NCI-H345 (cell line): ENCODE results near the gene NECAB2.

Experiments
- DNase-seq: peaks from one replicate; lab custom pipeline; 2025; lab: John Stamatoyannopoulos, UW

Gene NECAB2

DNA sequence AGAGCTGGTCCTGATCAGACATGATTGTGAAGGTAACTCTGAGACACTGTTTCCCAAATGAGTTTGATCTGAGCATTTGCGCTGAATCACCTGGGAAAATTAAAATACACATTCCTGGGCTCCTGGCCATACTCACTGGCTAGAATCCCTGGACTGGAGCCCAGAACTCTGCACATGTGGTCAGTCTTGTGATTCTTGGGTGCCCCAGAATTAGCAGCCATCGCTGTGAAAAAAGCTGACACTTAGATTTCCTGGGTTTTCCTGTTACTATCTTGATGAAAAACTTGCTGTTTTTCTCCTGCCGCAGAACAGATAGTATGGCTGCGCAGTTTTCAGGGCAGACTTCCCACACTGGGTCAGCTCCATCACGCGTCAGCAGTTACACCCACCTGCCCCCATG lies 24.6 kb downstream of the NECAB2 start:
- DNase-seq: no peak

DNA sequence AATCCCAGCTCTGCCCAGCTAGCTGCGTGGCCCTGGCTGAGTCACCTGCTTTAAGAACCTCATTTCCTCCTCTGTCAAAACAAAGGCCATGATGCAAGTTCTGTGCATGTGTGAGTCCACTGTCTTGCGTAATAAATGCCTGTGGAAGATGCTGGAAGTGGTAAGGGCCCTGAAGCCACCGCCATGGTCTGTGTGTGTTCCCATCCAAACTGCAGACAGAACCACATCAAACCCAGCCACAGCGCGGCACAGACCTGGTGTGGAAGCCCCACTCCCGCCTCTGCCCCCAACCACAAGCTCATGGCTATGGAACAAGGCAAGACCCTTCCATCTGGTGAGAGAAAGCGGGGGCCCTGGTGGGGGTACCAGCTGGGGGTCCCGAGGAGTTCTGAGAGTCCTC lies 26.0 kb downstream of the NECAB2 start:
- no peak for DNase-seq

DNA sequence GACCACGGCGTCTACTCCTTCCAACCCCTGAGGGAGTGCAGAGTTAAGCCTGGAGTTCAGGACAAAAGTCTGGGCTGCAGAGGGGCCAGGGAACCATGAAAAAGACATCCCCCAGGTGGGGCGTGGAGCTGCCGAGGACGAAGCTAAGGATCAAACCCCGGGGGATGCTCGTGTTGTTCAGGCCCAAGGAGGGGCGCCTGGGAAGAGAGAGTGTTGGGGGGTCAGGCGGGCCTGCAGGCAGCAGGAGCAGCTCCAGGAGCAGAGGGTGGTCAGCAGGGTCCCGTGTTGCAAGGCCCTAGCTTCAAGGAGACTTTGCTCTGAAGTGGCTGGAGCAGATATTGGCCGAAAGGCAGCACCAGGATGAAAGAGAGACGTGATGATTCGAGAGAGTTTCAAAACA lies 26.7 kb downstream of the NECAB2 start:
- DNase-seq: no peak

DNA sequence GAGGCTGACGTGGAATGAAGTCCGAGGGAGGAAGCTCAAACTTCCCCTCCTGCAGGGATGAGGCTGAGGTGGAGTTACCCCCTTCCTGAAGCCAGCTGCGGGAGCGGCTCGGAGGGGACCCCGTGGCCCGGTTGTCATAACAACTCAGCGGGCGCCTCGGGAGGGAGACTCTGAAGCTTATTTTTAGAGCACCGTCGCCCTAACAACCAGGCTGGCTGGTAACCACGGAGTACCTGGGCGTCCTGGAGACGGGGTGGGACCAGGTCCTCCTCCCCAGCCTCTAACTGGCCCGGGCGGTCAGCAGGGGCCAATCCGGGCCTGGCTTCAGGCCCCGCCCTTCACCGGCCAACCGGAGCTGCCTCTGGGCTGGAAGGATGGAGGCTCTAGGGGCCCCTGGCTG lies 27.7 kb downstream of the NECAB2 start:
- peak; percentile 85 for DNase-seq

DNA sequence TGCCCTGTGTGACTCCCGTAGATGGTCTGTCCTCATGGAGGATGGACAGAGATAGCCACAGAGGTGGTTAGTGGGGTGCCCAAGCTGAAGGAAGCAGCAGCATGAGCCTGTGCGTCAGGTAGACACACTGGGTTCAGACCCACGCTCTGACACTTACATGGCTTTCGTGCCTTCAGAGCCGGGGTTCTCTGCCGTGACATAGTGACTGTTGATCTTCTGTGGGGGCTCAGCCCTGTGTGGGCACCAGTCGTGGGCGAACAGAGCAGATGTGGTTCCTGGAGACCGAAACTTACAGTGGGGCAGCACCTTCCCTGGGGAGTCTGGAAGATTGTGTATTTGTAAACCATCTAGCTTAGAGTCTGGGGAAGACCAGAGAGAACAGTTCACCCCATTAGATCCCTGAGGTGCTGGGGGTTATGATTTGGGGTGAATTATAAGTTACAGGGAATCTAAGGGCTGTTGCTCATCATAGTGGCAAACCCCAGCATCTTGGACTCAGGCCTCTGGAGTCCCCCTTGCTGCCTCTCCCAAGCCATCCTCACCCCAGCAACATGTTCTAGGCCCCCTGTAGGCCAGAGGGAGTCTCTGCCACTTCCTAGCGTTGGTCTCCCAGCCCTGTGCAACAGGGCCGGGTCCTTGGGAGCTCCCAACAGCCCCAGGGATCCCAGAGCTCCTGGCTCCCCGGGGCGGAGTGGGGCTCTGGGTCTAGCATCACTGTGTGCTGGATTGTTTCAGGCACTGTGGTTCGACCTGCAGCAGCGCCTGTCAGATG lies 28.6 kb downstream of the NECAB2 start:
- no peak for DNase-seq

DNA sequence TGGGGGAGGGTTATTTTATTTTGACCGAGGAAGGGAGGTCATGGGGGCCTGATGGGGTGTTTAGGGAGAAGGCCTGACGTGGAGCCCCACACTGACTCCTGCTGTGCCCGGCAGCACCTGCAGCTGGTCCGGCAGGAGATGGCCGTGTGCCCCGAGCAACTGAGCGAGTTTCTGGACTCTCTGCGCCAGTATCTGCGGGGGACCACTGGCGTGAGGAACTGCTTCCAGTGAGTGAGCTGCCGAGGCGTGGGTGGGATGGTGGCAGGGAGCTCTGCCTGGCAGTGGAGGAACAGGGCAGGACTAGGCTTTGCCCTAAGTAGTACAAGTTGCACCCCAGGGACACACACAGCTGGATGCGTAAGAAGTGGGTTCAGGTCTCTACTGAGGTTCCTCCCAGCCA lies 30.0 kb downstream of the NECAB2 start:
- no peak for DNase-seq

DNA sequence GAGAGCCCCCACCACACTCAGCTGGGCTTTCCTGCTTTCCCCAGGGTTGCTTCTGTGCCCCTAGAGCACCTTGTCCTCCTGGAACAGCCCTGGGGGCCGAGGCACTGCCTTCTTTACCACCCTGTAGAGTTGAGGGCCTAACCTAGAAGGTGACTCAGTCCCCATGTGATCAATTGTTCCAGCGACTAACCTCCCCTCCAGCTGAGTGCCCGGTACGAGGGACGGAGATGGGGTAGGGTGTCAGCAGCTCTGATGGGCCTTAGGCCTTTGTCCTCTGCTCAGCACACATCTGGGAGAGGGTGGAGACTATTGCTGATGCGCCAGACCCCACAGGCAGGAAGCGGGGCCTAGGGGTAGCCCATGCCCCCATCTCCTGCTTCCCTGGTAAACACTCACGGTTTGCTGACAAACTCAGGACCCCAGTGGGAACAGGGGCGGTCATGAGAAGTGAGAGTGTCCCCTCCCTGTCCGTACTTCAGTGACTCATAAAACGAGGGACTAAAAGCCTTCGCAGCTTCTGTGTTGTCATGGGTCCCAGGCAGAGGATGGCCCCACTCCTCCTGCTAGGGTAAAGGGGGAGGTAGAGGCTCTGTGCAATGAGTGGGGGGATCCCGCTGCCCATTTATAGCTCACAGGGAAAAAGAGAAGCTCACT lies 33.1 kb downstream of the NECAB2 start:
- DNase-seq: no peak

DNA sequence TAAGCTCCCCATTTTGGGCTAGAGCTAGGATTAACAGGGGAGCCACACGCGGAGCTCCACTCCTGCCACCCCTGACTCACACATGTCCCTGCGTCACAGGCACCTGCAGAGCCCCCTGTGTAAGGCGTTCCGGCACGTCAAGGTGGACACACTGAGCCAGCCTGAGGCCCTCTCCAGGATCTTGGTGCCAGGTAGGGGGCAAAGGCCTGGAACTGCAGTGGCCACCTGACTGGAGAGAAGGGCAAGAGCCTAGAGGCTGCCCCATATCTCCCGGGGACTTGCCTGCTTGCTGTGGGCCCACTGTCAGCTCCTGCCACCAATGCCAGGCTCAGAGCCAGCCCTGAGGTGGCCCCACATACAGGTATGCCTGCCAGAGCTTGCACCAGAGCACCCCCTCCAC lies 33.7 kb downstream of the NECAB2 start:
- DNase-seq: no peak

DNA sequence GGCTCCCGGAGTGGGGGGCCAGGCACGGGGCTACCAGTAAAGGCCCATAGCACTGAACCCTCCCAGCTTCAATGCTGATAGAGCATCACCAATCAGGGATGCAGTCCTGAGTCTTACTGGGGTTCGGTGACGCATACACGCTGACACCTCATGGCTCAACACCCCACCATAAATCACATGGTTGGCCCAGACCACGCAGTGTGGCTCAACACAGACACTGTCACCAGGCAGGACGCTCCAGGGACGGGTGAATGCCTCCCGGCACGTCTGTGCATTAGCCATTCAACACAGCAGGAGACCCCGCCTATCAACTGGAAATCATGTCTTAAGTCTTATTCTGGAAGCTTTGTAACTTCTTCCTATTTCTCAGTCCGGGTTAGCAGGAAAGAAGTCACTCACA lies 35.0 kb downstream of the NECAB2 start:
- DNase-seq: no peak

DNA sequence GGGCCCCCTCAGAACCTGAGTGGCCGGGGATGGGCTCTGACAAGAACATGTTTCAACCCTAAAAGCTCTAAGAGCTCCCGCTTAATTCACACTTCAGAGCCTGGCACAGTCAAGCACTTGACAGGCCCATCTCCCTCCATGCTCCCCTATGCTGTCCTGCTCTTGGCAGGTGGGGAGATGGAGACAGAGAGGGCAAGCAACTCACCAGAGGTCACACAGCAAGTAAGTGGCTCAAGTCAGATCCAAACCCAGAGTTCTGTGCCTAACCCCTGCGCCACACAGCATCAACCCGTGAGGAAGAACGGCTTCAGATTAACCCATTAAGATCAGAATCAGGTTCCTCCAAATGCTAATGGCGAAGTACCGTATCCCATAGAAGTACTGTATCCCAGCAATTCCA lies 36.4 kb downstream of the NECAB2 start:
- no peak for DNase-seq

DNA sequence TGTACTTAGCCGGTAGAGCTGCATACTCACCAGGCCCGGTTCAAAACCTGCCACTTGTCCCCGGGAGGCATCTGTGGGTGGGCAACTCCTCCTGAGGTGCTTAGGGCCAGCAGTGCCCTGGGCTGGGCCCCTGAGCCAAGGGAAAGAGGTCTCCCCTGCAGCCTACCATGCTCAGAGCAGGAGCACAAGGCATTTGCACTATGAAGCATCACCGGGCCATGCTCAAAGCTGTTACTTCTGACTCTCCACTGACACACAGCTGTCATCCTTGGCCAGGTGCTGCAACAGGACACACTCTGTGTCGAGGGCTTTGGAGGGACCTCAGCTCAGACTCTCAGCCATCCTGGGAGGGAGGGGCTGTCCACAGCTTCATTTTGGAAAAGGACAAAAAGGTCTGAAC lies 37.3 kb downstream of the NECAB2 start:
- DNase-seq: no peak

DNA sequence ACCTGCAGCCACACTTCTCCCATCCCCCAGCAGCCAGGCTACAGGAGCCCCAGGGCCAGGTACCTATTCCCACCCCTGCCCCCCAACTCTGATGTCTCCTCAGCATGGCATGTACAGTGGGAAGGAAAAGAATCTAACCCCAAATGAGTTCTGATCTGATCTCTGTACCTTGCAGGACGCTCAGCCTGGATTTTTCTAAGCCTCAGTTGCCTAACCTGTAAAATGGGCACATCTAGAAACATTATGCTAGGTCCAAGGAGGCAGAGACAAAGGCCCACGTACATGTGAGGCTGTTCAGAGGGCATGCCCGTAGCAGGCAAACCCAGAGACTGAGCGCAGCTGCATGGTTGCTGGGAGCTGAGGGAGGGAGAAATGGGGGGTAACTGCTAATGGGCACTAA lies 39.5 kb downstream of the NECAB2 start:
- no peak for DNase-seq

DNA sequence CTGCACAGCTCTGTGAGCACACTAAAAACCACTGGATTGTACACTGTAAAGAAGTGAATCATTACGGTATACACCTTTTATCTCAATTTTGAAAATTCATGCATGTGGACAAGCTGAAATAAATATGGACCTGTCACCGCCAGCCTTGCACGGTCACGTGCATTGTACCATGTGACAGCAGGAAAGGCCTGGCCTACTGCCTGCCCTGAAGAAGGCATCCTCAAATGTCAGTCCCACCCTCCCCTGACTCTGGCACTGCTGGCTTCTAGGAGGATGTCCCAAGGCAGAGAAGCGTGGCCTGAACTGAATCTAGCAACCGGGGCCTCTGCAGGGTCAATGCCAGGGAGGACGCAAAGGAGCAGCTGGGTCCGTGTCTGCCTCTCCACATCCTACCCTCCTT lies 39.9 kb downstream of the NECAB2 start:
- DNase-seq: no peak

DNA sequence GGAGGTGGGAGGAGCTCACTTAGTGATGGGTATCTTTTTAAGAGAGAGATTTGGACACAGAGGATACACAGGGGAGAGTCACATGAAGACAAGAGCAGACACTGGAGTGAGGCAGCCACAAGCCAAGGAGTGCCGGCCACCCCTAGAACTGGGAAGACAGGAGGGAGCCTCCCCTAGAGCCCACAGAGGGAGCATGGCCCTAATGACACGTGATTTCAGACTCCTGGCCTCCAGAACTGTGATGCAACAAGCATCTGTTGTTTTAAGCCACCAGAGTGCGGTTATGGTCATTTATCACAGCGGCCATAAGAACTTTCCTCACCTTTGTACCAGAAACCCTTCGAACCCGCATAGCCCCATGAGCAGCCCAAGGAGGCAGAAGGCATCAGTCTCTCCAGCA lies 41.2 kb downstream of the NECAB2 start:
- DNase-seq: no peak

DNA sequence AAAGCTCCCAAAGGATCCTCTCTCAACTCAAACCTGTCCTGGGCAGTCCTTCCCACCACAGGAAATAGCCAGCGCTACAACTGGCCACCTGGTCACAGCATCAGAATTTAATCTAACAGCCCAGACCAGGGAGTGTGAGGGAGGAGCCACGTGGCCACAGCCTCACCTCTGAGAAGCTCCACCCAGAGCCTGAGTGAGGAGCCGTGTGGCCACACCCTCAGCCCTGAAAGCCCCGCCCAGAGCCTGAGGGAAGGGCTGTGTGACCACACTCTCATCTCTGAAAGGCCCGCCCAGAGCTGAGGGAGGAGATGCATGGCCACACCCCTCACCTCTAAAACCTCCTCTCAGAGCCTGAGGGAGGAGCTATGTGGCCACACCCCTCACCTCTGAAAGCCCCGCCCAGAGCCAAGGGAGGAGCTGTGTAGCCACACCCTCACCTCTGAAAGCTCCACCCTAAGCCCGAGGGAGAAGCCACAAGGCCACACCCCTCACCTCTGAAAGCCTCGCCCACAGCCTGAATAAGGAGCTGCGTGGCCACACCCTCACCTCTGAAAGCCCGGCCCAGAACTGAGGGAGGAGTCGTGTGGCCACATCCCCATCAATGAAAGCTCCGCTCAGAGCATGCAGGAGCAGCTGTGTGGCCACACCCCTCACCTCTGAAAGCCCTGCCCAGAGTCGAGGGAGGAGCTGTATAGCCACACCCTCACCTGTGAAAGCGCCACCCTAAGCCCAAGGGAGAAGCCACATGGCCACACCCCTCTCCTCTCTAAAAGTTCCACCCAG lies 45.9 kb downstream of the NECAB2 start:
- DNase-seq: peak; percentile 51

DNA sequence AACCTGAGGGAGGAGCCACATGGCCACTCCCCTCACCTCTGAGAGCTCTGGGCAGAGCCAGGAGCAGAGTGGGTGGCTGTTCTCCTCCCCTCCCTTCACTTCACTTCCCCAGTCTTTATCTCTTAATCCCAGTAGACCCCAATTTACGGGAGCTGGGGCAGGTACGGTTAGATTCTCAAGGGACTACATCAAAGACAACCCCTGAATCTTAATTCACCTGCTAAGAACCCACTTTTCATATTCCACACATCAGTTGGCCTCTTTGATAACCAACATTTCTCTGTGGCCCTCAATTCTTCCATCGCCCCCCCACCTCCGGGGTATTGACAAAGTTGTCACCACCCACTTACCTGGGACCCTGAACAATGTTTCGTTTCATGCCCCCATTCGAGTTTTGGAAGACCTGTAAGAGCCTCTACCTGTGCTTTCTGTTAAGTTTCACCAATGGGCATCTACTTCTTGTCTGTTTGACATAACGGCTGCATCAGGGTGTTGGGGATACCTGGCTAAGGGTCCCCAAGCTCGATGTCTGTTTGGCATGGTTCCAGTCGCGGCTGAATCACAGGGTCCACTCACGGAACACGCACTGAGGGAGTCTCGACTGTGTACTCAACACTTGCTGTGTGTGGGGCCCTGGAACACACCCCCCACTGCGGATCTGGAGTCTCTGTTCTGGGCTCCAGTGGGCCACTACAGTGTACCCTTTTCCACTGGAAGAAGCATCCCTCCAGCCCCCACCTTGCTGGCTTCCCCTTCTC lies 46.7 kb downstream of the NECAB2 start:
- no peak for DNase-seq

DNA sequence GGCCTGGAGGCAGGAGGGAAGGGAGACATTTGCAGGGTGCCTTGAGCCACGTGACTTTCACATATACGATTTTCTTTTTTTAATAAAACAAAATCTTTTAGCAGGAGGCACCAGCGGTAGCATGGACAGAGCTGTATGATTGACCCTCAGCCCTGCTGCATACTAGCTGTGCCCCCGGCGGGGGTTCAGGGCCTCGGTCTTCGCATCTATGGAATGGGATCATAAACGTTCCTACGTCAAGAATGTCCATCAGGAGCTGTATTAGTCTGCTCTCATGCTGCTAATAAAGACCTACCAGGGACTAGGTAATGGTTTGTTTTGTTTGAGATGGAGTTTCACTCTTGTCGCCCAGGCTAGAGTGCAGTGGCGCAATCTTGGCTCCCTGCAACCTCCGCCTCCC lies 47.4 kb downstream of the NECAB2 start:
- DNase-seq: no peak

DNA sequence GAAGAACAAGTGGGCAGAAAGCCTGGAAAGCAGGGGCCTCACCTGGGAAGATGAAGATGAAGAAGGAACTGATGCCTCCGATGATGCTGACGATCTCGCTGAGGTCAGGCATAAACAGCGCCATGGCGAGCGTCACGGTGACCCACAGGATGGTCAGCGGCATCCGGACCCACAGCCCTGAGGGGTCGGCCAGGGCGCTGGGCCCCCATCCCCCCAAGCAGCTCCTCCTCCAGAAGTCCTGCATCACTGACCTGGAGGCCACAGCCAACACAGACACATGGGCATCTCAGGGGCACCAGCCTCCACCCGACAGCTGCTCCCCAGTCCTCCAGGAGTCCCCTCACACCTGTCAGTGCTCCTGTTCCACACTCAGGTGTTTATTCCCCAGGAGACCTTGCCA lies 48.4 kb downstream of the NECAB2 start:
- no peak for DNase-seq

DNA sequence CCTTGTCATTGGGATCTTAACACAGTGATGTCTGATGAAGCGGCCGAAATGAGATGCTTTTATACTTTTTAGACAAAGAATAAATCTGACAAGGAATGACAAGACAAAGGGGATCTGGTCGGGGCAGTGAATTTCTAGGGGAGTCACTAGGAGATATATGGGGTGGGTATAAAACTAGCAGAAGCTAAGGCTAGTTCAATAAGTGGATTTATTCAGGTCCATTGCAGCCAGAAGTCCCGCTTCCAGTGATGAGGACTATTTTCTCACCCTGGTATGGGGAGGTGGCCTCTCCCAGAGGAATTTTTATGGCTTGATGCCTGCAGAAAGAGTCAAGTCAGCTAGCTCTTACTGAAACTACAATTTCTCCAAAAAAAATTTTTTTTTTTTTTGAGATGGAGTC lies 50.7 kb downstream of the NECAB2 start:
- no peak for DNase-seq

DNA sequence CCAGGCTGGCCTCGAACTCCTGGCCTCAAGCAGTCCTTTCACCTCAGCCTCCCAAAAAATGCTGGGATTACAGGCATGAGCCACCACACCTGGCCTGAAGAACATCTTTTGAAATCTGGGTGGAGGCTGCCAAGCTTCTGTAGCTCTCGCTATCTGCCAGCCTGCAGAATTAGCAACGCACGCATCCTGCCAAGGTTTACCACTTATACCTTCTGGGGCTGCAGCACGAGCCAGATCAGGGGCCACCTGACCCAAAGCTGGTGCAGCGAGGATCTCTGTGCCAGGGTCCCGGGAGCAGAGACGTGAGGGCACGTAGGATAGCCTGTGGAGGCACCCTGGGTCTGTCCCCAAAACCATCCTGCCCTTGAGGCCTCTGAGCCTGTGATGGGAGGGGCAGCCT lies 52.3 kb downstream of the NECAB2 start:
- no peak for DNase-seq

DNA sequence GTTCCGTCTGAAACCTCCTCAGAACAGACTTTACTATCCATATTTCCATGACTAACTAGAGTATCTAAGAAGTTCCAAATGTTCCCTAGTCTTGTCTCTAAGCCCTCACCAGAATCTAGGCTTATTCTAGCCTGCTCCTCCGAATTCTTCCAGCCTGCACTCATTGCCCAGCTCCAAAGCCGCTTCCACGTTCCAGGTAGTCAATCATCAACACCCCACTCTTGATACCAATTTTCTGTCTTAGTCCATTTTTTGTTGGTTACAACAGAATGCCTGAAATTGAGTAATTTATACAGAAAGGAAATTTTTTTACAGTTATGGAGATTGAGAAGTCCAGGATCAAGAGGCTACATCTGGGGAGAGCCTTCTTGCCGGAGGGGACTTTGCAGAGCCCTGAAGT lies 53.4 kb downstream of the NECAB2 start:
- no peak for DNase-seq

DNA sequence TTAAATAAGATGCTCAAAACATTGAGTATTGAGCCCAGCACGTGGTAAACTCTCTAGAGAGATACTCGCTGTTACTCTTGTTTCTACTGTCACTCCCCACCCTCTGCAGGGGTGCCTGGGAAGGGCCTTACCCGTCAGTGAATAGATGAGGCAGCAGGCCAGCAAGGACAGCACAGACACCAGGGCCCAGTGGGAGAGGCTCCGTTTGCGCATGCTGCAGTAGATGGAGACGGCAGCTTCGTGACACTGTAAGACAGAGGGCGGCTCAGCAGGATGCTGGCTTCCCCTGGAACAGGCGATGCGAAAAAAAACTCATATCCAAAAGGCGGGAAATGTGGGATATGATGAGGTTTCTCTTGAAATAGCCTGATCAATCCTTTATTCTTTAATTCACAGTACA lies 54.6 kb downstream of the NECAB2 start:
- no peak for DNase-seq

DNA sequence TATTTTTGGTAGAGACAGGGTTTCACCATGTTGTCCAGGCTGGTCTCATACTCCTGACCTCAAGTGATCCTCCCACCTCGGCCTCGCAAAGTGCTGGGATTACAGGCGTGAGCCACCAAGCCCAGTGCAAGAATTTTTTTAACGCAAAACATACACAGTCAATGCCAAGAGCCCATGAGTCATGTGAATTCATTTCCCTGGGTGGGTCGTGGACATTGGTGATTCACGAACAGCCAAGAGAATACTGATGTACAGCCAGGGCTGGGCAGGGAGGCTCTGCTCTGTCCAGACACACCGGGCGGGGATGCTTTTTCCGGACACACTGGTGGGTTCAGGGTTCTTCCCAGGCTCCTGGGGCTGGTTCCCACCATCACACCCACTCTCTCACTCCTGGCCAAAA lies 56.8 kb downstream of the NECAB2 start:
- DNase-seq: no peak
